Uterus (tissue), 4 donors: Measurements from ENCODE around the gene C21orf58. TPM values are rescaled to one million over a fixed set of nuclear protein-coding genes. Genes with fewer than 3 reads are reported as not detected.
"Not testable (repeated sequence)": the region's sequence is repeated elsewhere in the genome, so short reads cannot be mapped to it uniquely, and the experiment has no call there.

ENCODE experiments used
- DNase-seq, 2 donors: peaks; one replicate each; pipeline ENCODE4 v3.0.0-alpha.2; 2019 to 2020
- H3K27ac ChIP-seq, 2 donors: fragments of 200-600 bp; sonication (generic); 1 replicate in 1 of 2; 2 replicates in 1 of 2; pipeline ENCODE4 v1.5.1; 2016 to 2018
- H3K27me3 ChIP-seq, 2 donors: fragments of 200-600 bp; sonication (generic); one replicate each; pipeline ENCODE4 v1.5.1; 2018 to 2019; ENCODE audit warnings: control low read depth in 1 of 2
- H3K36me3 ChIP-seq, 2 donors: fragments of 200-600 bp; sonication (generic); one replicate each; pipeline ENCODE4 v1.5.1; 2019; ENCODE audit warnings: control low read depth in 1 of 2
- H3K4me1 ChIP-seq, 2 donors: fragments of 200-600 bp; sonication (generic); one replicate each; pipeline ENCODE4 v1.5.1; 2018 to 2019; ENCODE audit warnings: control low read depth in 1 of 2
- H3K4me3 ChIP-seq, 2 donors: fragments of 200-600 bp; sonication (generic); 1 replicate in 1 of 2; 2 replicates in 1 of 2; pipeline ENCODE4 v1.5.1; 2018 to 2019; ENCODE audit warnings: mild to moderate bottlenecking in 1 of 2
- H3K9me3 ChIP-seq, 2 donors: fragments of 200-600 bp; sonication (generic); one replicate each; pipeline ENCODE4 v1.5.1; 2019; ENCODE audit warnings: control low read depth in 1 of 2
- CTCF ChIP-seq, 4 experiments: fragments of 200-600 bp in 2 of 4; fragments of 450-650 bp in 2 of 4; sonication (generic) in 2 of 4; IDR thresholded peaks; one replicate each; pipeline ENCODE4 v1.5.1; 2016 to 2019; ENCODE audit warnings: antibody characterized with exemption in 4 of 4, mild to moderate bottlenecking in 2 of 4, moderate library complexity in 1 of 4
- POLR2A ChIP-seq, 2 donors: fragments of 450-650 bp; IDR thresholded peaks; one replicate each; pipeline ENCODE4 v1.6.1; 2016; ENCODE audit warnings: antibody characterized with exemption in 2 of 2, mild to moderate bottlenecking in 1 of 2, moderate library complexity in 1 of 2
- intact Hi-C: fragments of 100-400 bp; cut with DNase I; formaldehyde crosslinking; loops from one replicate; pipeline ENCODE4 v1.15.1; 2023; ENCODE audit warnings: low total_unique reads
- total RNA-seq, 4 donors: library from RNA; depleted of rRNA in 3 of 4; stranded (reverse); fragments of >200 nt in 3 of 4; gene quantifications; one replicate each; pipeline versions ENCODE4 v1.1.0 to v1.2.4, GENCODE V29; 2014 to 2023
- donor health status: DM: yes; HTN: yes; CAD: no.

Gene C21orf58
- total RNA-seq, 4 donors from 2014 or later = 0.88 to 9.4 (median 5.6) TPM

DNA sequence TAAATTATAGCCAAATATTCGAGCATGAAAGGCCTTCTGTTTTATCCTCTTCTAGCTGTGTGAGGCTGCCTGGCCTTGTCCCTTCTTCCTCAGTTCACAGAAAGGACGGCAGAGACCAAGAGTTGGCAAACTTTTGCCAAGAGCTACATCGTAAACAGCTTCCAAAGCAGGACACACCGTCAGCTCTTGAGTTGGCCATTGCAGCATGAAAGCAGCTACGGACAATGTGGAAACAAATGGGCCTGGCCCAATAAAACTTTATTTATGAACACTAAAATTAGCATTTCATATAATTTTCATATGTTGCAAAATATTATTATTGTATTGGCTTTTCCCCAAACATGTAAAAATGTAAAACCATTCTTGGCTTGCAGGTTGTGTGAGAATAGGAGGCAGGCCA, 10.7 kb downstream of the C21orf58 start:
- no peak for DNase-seq
- no peaks in the 10 kb centered on the region for H3K4me1 ChIP-seq
- H3K9me3 ChIP-seq = no peaks in the 10 kb centered on the region
- no peak overlapping the region for H3K4me3 ChIP-seq
- no peak for TF ChIP-seq CTCF (IDR thresholded peaks at IDR 0.05)
- TF ChIP-seq POLR2A (IDR thresholded peaks at IDR 0.05) = no peak
- H3K27me3 ChIP-seq = no peaks in the 10 kb centered on the region
- no peaks in the 10 kb centered on the region for H3K36me3 ChIP-seq
- no peak overlapping the region for H3K27ac ChIP-seq
- intact Hi-C loops = no loop called here

DNA sequence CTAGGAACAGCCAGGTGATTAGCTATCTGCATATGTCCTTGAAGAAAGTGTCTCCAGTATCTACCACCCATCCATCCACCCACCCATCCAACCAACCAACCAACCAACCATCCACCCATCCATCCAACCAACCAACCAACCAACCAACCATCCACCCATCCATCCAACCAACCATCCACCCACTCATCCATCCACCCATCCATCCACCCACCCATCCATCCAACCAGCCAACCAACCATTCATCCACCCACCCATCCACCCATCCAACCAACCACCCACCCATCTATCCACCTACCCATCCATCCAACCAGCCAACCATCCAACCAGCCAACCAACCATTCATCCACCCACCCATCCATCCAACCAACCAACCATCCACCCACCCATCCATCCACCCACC, 12.1 kb downstream of the C21orf58 start:
- Histone ChIP-seq H3K4me1 (no peaks in the 10 kb centered on the region), H3K9me3 (no peaks in the 10 kb centered on the region), H3K36me3 (no peaks in the 10 kb centered on the region), H3K27me3 (no peaks in the 10 kb centered on the region), H3K4me3 (no peak overlapping the region), H3K27ac (no peak overlapping the region)
- DNase-seq = no peak
- TF ChIP-seq POLR2A (IDR thresholded peaks at IDR 0.05) = no peak
- no peak for TF ChIP-seq CTCF (IDR thresholded peaks at IDR 0.05)
- intact Hi-C loops = no loop called here

DNA sequence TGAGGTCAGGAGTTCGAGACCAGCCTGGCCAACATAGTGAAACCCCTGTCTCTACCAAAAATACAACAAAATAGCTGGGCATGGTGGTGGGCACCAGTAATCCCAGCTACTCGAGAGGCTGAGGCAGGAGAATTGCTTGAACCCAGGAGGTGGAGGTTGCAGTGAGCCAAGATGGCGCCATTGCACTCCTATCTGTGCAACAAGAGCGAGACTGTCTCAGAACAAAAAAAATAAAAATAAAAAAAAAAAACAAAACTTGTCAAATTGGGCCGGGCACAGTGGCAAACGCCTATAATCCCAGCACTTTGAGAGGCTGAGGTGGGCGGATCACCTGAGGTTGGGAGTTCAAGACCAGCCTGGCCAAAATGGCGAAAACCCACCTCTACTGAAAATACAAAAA, 13.4 kb downstream of the C21orf58 start:
- DNase-seq, H3K27ac ChIP-seq, intact Hi-C loops, H3K36me3 ChIP-seq, H3K4me3 ChIP-seq, H3K27me3 ChIP-seq, H3K4me1 ChIP-seq, H3K9me3 ChIP-seq: not testable (repeated sequence)

- TF ChIP-seq POLR2A (IDR thresholded peaks at IDR 0.05) = no peak
- Histone ChIP-seq H3K27me3 (no peaks in the 10 kb centered on the region), H3K36me3 (no peaks in the 10 kb centered on the region)
Observed at GRCh38 chr21:46308431-46308830, 15.2 kb downstream of the C21orf58 start.

GRCh38 chr21:46307625-46308024, 16.0 kb downstream of the C21orf58 start:
- intact Hi-C loops = no loop called here

More at GRCh38 chr21:46308431-46308830, 15.2 kb downstream of the C21orf58 start:
- Histone ChIP-seq H3K9me3 (no peaks in the 10 kb centered on the region), H3K4me1 (no peaks in the 10 kb centered on the region), H3K27ac (no peak overlapping the region), H3K4me3 (no peak overlapping the region)
- no peak for DNase-seq
- intact Hi-C loops = no loop called here

GRCh38 chr21:46304955-46305354, 18.7 kb downstream of the C21orf58 start:
- TF ChIP-seq POLR2A (IDR thresholded peaks at IDR 0.05) (no peak), CTCF (IDR thresholded peaks at IDR 0.05) (no peak)
- intact Hi-C loops = no loop called here
- H3K4me3 ChIP-seq = no peak overlapping the region
- H3K36me3 ChIP-seq = no peaks in the 10 kb centered on the region
- H3K9me3 ChIP-seq = no peaks in the 10 kb centered on the region
- H3K27ac ChIP-seq = no peak overlapping the region
- H3K4me1 ChIP-seq = no peaks in the 10 kb centered on the region
- no peak for DNase-seq
- no peaks in the 10 kb centered on the region for H3K27me3 ChIP-seq

More at GRCh38 chr21:46307625-46308024, 16.0 kb downstream of the C21orf58 start:
- TF ChIP-seq POLR2A (IDR thresholded peaks at IDR 0.05) = no peak
- TF ChIP-seq CTCF (IDR thresholded peaks at IDR 0.05) = no peak
- DNase-seq = no peak
- Histone ChIP-seq H3K4me1 (no peaks in the 10 kb centered on the region), H3K9me3 (no peaks in the 10 kb centered on the region), H3K27ac (no peak overlapping the region), H3K36me3 (no peaks in the 10 kb centered on the region), H3K4me3 (no peak overlapping the region), H3K27me3 (no peaks in the 10 kb centered on the region)
